IMR-90 (cell line): Measurements from ENCODE around the gene C11orf68. TPM values are rescaled to one million over a fixed set of nuclear protein-coding genes. Genes with fewer than 3 reads are reported as not detected.
A peak's percentile ranks its signal among the peaks of the same experiment; 100 is the strongest.
"Not testable (repeated sequence)": the region's sequence is repeated elsewhere in the genome, so short reads cannot be mapped to it uniquely, and the experiment has no call there.

Experiments used
- ATAC-seq: fragments of 200-7000 bp; cut with Tn5 transposase; 2 replicates; pipeline ENCODE4 v1.9.1; 2020; ENCODE audit warnings: low read depth, mild to moderate bottlenecking, moderate library complexity
- BruUV-seq: library from RNA; stranded (reverse); fragments of 400-500 nt; replicated peaks from 2 replicates; lab custom pipeline; 2021; lab: Mats Ljungman, UMichigan
- CTCF ChIA-PET: fragments of 300-600 bp; formaldehyde crosslinking; extraction: SDS; loops from one replicate; lab custom pipeline; 2021; ENCODE audit warnings: antibody characterized with exemption; lab: Yijun Ruan, JAX
- POLR2A ChIA-PET: fragments of 300-600 bp; sonication (Branson Sonifier 250); formaldehyde crosslinking; loops from one replicate; lab custom pipeline; 2022; ENCODE audit warnings: antibody characterized with exemption; ENCODE audit not compliant: unreplicated experiment; lab: Charles Lee
- DNase-seq: peaks from one replicate; pipeline ENCODE4 v3.0.0; 2013
- H2AFZ ChIP-seq: replicated peaks from 2 replicates; pipeline ENCODE3; 2013; ENCODE audit warnings: low read length, mild to moderate bottlenecking; ENCODE audit not compliant: poor library complexity
- H2AK5ac ChIP-seq: 2 replicates; pipeline ENCODE4 v1.6.1; 2013; ENCODE audit warnings: low read depth, low read length, inconsistent platforms
- H2AK9ac ChIP-seq: replicated peaks from 2 replicates; pipeline ENCODE3; 2013; ENCODE audit warnings: mild to moderate bottlenecking, low read depth, low read length, moderate library complexity; ENCODE audit not compliant: poor library complexity
- H2BK120ac ChIP-seq: 2 replicates; pipeline ENCODE4 v1.6.1; 2013; ENCODE audit warnings: low read depth, low read length, inconsistent platforms
- H2BK15ac ChIP-seq: 3 replicates; pipeline ENCODE4 v1.6.1; 2013; ENCODE audit warnings: low read depth, low read length, inconsistent platforms
- H2BK20ac ChIP-seq: 2 replicates; pipeline ENCODE4 v1.6.1; 2013; ENCODE audit warnings: low read depth, mild to moderate bottlenecking, inconsistent platforms, low read length, moderate library complexity
- H2BK5ac ChIP-seq: 2 replicates; pipeline ENCODE4 v1.6.1; 2013; ENCODE audit warnings: mild to moderate bottlenecking, low read depth, low read length, inconsistent platforms; ENCODE audit not compliant: poor library complexity, severe bottlenecking
- H3K14ac ChIP-seq: replicated peaks from 2 replicates; pipeline ENCODE4 v1.6.1; 2013; ENCODE audit warnings: low read depth, low read length, inconsistent platforms
- H3K18ac ChIP-seq: 2 replicates; pipeline ENCODE4 v1.6.1; 2013; ENCODE audit warnings: low read depth, low read length, control low read depth
- H3K23ac ChIP-seq: 2 replicates; pipeline ENCODE4 v1.6.1; 2013; ENCODE audit warnings: low read depth, low read length, inconsistent platforms
- H3K27ac ChIP-seq: 2 replicates; pipeline ENCODE4 v1.5.1; 2013; ENCODE audit warnings: mild to moderate bottlenecking, control low read depth, low read length; ENCODE audit not compliant: insufficient read depth
- H3K27me3 ChIP-seq: 2 replicates; pipeline ENCODE4 v1.6.1; 2013; ENCODE audit warnings: low read length; ENCODE audit not compliant: control insufficient read depth, insufficient read depth
- H3K36me3 ChIP-seq: 2 replicates; pipeline ENCODE4 v1.6.1; 2013; ENCODE audit warnings: low read length, mixed read lengths; ENCODE audit not compliant: control insufficient read depth, insufficient read depth
- H3K4ac ChIP-seq: 2 replicates; pipeline ENCODE4 v1.6.1; 2013; ENCODE audit warnings: low read depth, low read length, inconsistent platforms
- H3K4me1 ChIP-seq: 2 replicates; pipeline ENCODE4 v1.6.1; 2013; ENCODE audit warnings: low read length, mixed read lengths; ENCODE audit not compliant: control insufficient read depth, insufficient read depth
- H3K4me2 ChIP-seq: 2 replicates; pipeline ENCODE4 v1.6.1; 2013; ENCODE audit warnings: low read depth, mild to moderate bottlenecking, control low read depth, low read length, moderate library complexity
- H3K4me3 ChIP-seq: 2 replicates; pipeline ENCODE4 v1.5.1; 2013; ENCODE audit warnings: low read depth, mild to moderate bottlenecking, control low read depth, low read length, moderate library complexity; ENCODE audit not compliant: insufficient read depth
- H3K56ac ChIP-seq: 2 replicates; pipeline ENCODE4 v1.6.1; 2013; ENCODE audit warnings: low read length, inconsistent platforms; ENCODE audit not compliant: insufficient read depth; ENCODE audit errors: extremely low read depth
- H3K79me1 ChIP-seq, 2 experiments: 2 replicates each; pipeline ENCODE4 v1.6.1; 2013; ENCODE audit warnings: low read length in 2 of 2, inconsistent platforms in 1 of 2, low read depth in 1 of 2
- H3K9ac ChIP-seq: 2 replicates; pipeline ENCODE4 v1.6.1; 2013; ENCODE audit warnings: low read depth, low read length, control low read depth
- H3K9me1 ChIP-seq: 2 replicates; pipeline ENCODE4 v1.6.1; 2013; ENCODE audit warnings: low read length, inconsistent platforms; ENCODE audit not compliant: insufficient read depth
- H3K9me3 ChIP-seq: 2 replicates; pipeline ENCODE4 v1.6.1; 2013; ENCODE audit warnings: low read length; ENCODE audit not compliant: control insufficient read depth, insufficient read depth
- H4K20me1 ChIP-seq: 2 replicates; pipeline ENCODE4 v1.6.1; 2013; ENCODE audit warnings: low read length, inconsistent platforms; ENCODE audit not compliant: insufficient read depth
- H4K5ac ChIP-seq: 2 replicates; pipeline ENCODE4 v1.6.1; 2013; ENCODE audit warnings: mild to moderate bottlenecking, low read depth, low read length, control low read depth
- H4K8ac ChIP-seq, 2 experiments: 2 replicates each; pipeline ENCODE4 v1.6.1; 2013; ENCODE audit warnings: low read depth in 2 of 2, low read length in 2 of 2, control low read depth in 1 of 2, inconsistent platforms in 1 of 2
- H4K91ac ChIP-seq: 2 replicates; pipeline ENCODE4 v1.6.1; 2013; ENCODE audit warnings: low read depth, low read length, inconsistent platforms; ENCODE audit not compliant: insufficient read depth
- POLR2A ChIP-seq: IDR thresholded peaks from 2 replicates; pipeline ENCODE4 v1.6.1; 2012; ENCODE audit warnings: mild to moderate bottlenecking, low read depth, low read length
- WGBS, 2 experiments: methylation state at CpG; one replicate each; pipeline versions ENCODE4 v1.1.5 to v1.1.7; 2013; ENCODE audit warnings: missing lambda C conversion rate in 2 of 2; ENCODE audit not compliant: insufficient read length in 1 of 2; ENCODE audit errors: extremely low coverage in 2 of 2; 5-methylcytosine and 5-hydroxymethylcytosine counted together
- dilution Hi-C: fragments of 300-500 bp; cut with HindIII; formaldehyde crosslinking; loops from one replicate; pipeline ENCODE4 v1.14.3; 2018; ENCODE audit warnings: low sequenced_read_pairs; ENCODE audit not compliant: unreplicated experiment
- in situ Hi-C: fragments of 300-500 bp; cut with MboI; formaldehyde crosslinking; loops from 3 replicates; pipeline ENCODE4 v1.14.3; 2019; ENCODE audit warnings: low sequenced_read_pairs, inconsistent platforms, mixed read lengths
- intact Hi-C: fragments of 100-400 bp; cut with micrococcal nuclease; formaldehyde crosslinking; loops from 2 replicates; pipeline ENCODE4 v1.10.0; 2022
- polyA plus RNA-seq, 3 experiments: library from polyadenylated mRNA; depleted of rRNA; stranded (reverse); fragments of >200 nt; gene quantifications; 2 replicates each; pipeline ENCODE4 v1.2.3, GENCODE V29; 2012; ENCODE audit warnings: low replicate concordance in 1 of 3
- total RNA-seq: library from RNA; depleted of rRNA; stranded (reverse); fragments of >200 nt; gene quantifications from 2 replicates; pipeline ENCODE4 v1.2.3, GENCODE V29; 2012

The C11orf68 gene
- total and polyA plus RNA-seq, 2 of the 4 experiments (the other 2 are of a cell fraction) = 20.3 to 104 TPM

DNA sequence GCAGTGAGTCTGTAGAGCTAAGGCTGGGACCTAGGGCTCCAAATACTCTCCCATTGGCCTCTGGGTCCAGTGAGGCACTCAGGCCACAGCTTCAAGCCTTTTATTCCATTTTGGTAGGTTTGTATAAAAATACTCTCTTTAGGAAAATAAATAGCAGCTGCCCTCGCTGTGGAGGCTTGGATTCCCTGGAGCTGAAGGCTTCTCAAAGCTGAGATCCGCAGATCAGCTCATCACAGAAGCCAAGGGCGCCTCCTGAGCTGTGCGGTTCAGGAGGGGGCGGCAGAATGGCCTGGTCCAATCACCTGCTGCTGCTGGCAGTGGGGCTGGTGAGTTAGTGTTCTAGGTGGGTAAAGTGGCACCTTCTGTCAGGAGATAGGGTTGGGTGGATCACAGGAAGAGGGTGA is 26.7 kb downstream of the C11orf68 start:
- BruUV-seq, H2AK9ac ChIP-seq, H3K9me3 ChIP-seq, H3K9me1 ChIP-seq, H3K18ac ChIP-seq, H4K91ac ChIP-seq, H2AFZ ChIP-seq, CTCF ChIA-PET, H4K5ac ChIP-seq, intact Hi-C loops, ATAC-seq, H2BK20ac ChIP-seq, dilution Hi-C loops, H3K27me3 ChIP-seq: not testable (repeated sequence)
- peak overlapping the region; percentile 93 for H3K27ac ChIP-seq
- peak overlapping the region; percentile 55 for H3K4ac ChIP-seq
- H2BK15ac ChIP-seq = 0 out of 3 replicates have a peak overlapping the region, but pooled peaks have one; percentile 3
- H2BK120ac ChIP-seq = peak overlapping the region; percentile 17; the same call in 1 of the 2 replicates
- peak overlapping the region; percentile 88 for H3K9ac ChIP-seq
- peak overlapping the region; percentile 77 for H3K23ac ChIP-seq
- POLR2A ChIA-PET = interaction anchor here (1.0 to 4.4 kb wide), 3 partner anchors 10 to 70 kb away, joined by 3 to 20 read pairs (median 6); no protein-coding TSS in a partner anchor
- H4K20me1 ChIP-seq = peaks cover 76% of the 10 kb centered on the region
- peak overlapping the region; percentile 63 for H3K4me3 ChIP-seq
- H3K79me1 ChIP-seq = peaks cover 0 to 33% of the 10 kb centered on the region in 2 experiments; a peak in 3 of 4 replicates
- peak overlapping the region; percentile 22; the same call in 1 of the 2 replicates for H2AK5ac ChIP-seq
- H3K36me3 ChIP-seq = peaks cover 39% of the 10 kb centered on the region
- WGBS, 2 experiments = no CpG with 5 or more reads among the region's 5 CpGs
- peak overlapping the region; percentile 77 for H3K56ac ChIP-seq
- peak; percentile 28 for TF ChIP-seq POLR2A
- H3K4me1 ChIP-seq = peaks cover 38% of the 10 kb centered on the region
- DNase-seq = peak; percentile 40
- peak overlapping the region; percentile 71; the same call in 1 of the 2 replicates for H3K14ac ChIP-seq
- in situ Hi-C loops = loop anchor here (5.0 kb wide), 1 partner anchor 70 kb away; the partner anchor contains the start of gene SART1
- peak overlapping the region; percentile 84 for H3K4me2 ChIP-seq
- peak overlapping the region; percentile 84 for H2BK5ac ChIP-seq
- H4K8ac ChIP-seq = peak overlapping the region in 1 of 2 experiments; percentile 33; a peak in 1 of 4 replicates
